Forelimb muscle (tissue), 1 donor: Measurements from ENCODE around the gene CD40. TPM values are rescaled to one million over a fixed set of nuclear protein-coding genes. Genes with fewer than 3 reads are reported as not detected.
"Not testable (repeated sequence)": the region's sequence is repeated elsewhere in the genome, so short reads cannot be mapped to it uniquely, and the experiment has no call there.

ENCODE experiments used
- DNase-seq: peaks from one replicate; pipeline ENCODE4 v3.0.0-alpha.2; 2013; ENCODE audit warnings: low read depth
- polyA plus RNA-seq: library from polyadenylated mRNA; unstranded; fragments of 120-200 nt; gene quantifications from one replicate; pipeline ENCODE4 v1.2.1, GENCODE V29; 2013; ENCODE audit not compliant: insufficient read length

CD40 gene
- polyA plus RNA-seq: 7.4 TPM

DNA sequence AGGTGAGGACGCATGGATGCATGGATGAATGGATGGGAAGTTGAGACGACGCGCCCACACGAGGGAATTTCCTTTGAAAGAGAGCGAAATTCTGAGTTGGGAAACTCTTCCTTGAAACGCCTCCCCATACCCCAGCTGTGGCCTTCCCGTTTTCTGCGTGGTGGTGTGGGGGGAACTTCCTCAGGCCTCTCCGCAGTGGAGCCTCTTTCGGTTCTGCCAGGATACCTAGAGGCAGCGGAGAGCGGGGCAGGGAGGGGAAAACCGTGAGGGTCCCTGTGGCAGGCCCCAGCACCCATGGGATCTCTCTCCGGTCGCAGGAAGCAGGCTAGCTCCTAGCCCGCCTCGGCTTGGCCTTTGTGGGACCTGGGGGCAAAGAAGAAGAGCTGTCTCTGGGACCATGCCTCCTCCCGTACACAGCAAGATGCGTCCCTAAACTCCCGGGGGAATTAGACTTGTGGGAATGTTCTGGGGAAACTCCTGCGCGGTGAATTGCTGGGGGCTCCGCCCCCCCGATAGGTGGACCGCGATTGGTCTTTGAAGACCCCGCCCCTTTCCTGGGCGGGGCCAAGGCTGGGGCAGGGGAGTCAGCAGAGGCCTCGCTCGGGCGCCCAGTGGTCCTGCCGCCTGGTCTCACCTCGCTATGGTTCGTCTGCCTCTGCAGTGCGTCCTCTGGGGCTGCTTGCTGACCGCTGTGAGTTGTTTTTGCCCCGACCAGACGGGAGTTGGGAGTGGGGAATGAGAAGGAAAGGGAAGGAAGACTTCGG is at the start of gene CD40:
Gene CD40 (plus strand): TSS at position 611 of the 764 bp plus-strand sequence. CDS start 30 bp downstream, at position 641.
- peak; percentile 13 for DNase-seq

DNA sequence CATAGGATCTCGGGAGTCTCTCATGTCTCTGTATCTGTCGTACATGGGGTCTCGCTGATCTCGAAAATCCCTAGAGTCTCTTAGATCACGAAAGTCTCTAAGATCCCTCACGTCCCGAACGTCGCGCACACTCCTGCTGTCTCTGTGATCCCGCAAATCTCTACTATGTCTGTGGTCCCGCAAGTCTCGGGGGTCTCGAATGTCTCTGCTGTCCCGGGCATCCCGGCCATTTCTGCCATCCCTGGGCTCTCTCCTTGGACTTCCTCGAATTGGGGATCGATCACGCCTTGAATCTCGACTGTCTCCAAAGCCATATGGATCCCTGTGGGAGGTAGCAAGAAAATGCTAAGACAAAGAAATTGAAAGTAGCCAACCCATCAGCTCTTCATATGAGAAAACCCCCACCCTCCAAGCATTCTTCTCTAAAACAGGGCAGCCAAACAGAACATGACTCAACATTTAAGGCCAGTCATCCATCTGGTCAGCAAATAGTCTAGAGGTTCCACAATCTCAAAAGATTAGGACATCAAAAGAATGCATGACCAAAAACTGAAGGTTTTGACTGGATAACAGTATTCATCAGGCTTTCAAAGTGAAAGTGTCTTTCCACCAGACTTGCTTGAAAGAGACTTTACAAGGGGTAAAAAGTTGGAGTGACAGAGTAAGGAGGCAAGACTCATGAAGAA is 47.8 kb upstream of the CD40 start:
- DNase-seq: no peak

DNA sequence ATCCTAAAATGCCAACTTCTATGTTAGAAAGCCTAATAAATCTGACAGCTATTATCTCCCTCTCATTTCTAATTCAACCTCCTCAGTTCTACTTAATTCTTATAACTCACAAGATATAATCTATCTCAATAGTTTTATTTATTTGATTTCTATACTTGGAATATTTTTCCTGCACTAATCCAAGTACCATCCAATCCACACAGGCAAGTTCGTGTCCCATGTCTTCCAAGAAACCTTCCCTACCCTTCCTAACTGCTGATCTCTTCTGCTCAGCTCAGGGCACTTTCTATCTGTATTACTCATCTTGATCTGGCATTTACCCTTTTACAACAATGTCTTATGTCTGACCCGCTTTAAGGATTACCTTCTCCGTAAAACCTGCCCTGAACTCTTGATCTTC is 46.5 kb upstream of the CD40 start:
- DNase-seq: no peak

DNA sequence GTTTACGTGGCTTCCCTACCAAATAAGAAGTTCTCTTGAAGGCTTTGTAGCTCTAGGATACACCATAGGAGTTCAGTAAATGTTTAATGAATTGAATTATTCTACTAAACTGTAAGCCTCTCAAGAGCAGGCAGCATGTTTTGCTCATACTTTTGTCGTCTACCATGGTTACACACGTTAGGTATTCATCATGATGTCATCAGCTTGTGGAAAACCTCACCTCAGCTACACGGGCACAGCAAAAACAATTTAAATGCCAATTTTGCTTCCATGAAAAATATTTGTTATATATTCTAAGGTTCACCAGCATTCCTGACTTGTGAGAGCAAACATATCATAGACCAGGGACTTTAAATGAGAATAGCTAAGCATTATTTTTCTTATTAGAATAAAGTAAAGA is 45.1 kb upstream of the CD40 start:
- no peak for DNase-seq

DNA sequence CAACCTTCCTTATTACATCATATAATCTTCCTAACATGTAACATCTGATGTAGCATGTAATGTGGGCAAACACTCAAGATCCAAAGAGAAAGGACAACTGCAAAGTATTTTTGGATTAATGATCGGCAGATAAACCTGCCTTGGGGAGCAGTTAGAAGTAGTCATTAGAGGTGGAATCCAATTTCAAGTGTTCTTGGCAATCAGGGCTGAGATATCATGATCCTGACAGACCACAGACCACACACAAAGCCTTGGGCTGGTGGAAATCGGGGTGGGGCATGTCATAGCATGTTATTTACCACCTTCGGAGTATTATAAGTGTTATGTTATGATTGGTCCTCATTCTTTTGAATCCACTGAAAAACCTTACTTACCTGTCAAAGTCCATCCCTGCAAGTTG is 44.7 kb upstream of the CD40 start:
- no peak for DNase-seq

DNA sequence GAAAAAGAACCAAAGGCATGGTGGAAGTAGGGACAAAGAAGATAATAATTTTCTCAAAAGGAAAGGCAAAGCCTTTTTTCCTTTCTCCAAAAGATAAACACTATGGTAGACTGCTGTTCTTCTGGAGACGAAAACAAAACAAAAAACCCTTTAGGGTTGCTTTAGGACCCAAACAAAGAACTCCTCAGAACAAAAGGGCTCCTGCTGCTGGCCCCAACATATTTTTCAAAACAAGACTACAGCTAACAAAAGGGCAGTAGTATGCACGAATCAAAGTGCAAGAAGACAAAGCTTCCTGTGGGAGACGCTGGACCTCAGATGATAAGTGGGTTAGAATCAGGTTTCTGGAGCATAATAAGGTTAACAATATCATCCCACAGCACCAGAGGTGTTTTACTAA is 44.1 kb upstream of the CD40 start:
- DNase-seq: no peak

DNA sequence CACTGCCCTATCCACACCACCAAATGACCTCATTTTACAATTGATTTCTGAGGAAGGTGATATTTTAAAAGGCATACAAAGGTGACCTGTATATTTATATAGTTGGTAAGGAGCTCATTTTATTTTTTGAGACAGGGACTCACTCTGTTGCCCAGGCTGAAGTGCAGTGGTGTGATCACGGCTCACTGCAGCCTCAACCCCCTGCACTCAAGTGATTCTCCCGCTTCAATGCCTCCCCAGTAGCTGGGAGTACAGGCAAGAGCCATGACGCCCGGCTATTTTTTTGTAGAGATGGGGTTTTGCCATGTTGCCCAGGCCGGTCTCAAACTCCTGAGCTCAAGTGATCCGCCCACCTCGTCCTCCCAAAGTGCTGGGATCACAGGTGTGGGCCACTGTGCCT is 41.3 kb upstream of the CD40 start:
- no peak for DNase-seq

DNA sequence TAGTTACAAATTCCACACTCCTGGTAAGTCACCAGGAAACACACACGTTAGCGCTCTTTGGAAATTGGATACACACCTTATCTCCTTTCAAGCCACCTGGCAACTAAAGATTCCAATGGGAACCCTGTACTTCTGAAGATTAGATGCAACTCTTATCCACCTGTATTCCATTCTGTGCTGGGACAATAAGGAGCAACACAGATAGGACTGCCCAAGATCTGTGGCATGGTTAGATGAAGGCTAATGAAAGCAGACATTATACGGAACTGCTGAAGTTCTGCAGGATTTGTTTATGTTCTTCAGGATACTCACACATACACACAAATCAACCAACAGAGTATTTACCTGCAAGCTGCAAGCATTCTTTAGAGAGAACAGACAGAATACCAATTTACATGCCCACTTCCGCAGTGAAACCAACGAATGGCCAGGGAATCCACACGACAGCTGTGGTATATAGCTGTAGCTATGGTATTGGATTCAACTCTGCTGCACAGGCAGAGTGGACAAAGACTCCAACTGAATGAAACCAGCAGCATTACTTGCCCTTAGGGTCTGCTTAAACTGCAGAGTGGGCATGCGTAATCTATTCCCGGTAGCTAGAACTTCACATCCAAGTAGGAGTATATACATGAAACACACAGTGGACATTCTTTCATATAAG is 40.3 kb upstream of the CD40 start:
- no peak for DNase-seq

DNA sequence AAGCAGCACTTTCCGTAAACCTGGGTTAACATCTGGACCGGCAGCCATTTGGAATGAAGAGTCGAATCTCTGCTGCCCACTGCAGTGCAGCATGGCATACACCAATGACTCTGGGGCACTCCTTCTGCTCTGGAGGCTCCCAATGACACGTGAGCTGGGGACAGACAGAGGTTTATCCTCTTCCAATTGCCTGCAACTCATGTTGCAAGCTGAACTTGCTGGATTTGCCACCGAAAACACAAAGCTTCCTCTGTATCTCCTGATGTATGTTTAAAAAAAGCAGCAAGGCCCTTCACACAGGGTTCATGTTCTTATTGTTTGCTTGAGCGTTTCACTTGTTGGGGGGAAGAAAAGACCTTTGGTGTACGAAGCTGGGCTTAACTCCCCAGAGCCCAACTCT is 39.2 kb upstream of the CD40 start:
- no peak for DNase-seq

DNA sequence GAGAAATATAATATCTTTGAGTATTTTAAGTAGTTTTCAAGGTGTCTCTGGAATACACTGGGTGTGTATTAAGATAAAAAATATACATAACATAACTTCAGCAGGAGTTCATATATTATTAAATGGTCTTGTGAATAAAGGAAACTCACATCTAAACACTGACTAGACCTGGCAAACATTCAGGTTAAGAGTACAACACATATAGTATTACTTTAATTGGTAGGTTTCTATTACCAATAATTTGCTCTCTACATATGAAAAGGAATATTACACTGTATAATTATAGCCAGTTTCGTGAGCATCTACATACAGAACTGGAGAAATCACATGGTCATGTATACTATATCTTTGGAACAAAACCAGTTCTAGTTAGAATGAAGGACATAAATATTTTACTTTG is 37.0 kb upstream of the CD40 start:
- DNase-seq: no peak

DNA sequence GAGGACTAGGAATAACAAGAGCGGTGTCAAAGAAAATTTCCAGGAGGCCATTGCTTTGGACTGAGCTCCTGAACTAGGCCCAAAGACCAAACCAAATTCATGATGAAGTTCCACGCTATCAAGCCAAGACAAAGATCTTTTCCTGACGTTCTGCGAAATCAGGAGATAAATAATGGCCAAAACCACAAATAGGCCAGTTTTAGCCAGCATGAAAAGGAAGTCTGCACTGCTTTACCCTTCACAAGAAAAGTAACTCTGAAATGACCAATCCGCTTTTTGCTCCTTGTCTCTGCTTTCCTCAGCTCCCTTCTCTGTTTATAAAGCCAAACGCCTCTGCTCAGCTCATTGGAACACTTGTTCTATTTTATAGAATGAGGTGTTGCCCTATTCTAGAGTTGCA is 35.0 kb upstream of the CD40 start:
- DNase-seq: no peak

DNA sequence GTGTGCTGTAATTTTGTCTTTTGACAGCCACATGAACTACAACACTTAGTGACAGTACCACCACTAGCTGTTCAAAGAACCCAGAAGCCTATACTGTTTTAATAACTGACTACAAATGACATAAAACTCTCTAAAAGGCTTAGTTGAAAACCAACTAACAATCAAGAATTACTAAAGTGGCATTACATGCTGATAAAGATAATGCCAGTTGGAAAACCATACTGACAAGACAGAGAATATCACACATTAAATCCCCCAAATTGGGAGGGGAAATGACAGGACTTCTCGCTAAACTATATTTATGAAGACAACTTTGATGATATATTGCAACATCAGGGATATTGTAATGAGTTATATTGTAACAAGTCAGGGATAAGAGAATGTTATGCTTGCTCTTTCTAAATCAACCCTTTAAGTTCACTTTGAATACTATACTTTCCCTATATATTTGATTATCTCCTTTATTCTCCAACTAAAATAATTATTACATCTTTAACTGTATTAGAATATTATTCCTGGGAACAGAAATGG is 34.5 kb upstream of the CD40 start:
- DNase-seq: no peak

DNA sequence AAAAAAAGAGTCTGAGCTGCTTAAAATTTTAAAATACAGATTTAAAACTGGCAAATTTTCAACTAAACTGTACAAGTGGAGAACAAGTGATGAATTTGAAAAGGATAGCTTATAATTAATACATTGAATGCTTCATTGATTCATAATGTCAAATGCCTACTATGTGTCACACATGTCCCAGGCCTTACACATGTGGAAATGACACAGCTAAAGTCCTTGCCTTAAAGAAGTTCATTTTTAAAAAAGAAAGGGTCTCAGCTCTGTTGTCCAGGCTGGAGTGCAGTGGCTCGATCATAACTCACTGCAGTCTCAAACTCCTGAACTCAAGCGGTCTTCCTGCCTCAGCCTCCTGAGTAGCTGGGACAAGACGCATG is 33.3 kb upstream of the CD40 start:
- no peak for DNase-seq

DNA sequence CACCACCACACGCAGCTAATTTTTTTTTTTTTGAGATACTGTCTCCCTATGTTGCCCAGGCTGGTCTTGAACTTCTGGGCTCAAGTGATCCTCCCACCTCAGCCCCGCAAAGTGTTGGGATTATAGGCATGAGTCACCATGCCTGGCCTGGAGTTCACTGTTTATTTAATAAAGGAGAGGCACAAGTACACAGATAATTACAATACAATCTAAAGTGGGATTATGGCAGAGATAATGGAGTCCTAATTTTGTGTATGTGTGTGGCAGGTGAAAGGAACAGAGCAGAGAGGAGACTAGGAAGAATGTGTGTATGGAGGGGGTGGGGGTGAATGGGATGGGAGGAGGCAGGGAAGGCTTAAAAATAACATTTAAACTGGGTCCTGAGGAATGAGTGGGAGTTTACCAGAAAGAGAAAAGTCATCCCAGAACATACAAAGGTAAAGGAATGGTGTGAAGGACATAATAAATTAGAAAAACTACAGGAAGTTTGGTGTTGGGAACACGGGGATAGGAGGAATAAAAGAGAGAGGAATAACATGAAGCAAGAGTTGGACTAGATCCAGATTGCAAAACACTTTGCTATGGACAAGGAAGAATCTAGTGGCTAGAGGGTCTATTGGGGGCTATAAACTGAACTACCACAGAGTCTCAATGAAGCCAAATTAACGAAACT is 32.8 kb upstream of the CD40 start:
- no peak for DNase-seq

DNA sequence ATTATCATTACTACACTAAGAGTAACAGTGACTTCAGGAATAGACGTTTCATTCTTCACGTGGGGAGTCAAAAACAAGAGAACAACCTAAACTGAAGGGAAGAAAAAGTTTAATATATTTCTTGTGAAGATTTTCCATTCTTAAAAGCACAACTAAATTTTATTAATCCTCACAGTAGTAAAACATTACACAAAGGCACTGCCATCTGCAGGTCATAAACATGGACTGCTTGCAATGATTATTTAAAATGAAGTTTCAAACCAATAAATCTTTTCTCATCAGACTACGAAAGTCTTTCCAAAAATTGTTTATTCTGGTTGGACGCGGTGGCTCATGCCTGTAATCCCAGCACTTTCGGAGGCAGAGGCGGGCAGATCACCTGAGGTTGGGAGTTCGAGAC is 31.0 kb upstream of the CD40 start:
- DNase-seq: no peak

DNA sequence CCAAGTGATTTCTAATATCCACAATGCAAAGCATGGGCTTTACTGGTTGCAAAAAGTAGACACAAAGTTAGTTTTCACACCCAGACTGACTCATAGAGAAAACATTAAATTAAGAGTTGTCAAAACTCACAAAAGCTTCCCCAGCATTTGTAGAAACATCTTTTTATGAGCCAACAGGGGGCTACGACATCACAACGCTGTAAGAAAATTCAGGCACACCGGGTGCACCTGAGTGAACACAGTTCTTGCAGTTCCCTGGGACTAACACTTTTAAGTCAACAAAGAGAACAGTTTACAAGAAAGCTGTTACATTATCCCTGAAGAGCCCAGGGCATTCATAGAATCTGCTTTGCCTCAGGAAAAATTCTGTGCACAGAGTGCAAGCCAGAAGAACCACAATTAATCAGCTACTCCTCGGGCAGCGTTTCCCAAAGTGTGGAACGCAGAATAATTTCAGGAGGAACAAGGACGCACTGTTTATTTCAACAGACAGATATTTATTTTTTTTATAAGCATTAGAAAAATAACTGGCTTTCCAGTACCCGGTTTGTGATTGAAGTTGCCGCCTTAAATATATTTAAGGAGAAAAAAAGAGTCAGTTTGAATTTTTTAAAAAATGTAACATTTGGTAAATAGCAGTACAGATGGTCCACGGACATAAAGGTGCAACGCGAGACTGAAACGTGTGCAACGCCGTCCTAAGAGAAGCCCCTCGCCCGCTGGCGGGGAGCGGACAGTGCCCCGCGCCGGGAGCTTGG is 29.5 kb upstream of the CD40 start:
- DNase-seq: no peak

DNA sequence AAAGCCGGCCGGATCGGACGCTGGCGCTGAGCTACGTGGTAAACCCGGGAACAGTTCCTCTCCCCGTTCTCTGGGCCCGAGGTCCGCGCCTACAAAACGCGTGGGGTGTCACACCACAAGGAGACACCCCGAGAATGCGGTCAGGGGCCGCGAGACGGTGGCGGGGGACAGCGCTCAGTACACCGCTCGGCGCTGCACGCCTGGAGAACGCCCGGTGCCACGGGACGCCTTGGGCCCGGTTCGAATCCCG is 29.0 kb upstream of the CD40 start:
- DNase-seq: no peak

DNA sequence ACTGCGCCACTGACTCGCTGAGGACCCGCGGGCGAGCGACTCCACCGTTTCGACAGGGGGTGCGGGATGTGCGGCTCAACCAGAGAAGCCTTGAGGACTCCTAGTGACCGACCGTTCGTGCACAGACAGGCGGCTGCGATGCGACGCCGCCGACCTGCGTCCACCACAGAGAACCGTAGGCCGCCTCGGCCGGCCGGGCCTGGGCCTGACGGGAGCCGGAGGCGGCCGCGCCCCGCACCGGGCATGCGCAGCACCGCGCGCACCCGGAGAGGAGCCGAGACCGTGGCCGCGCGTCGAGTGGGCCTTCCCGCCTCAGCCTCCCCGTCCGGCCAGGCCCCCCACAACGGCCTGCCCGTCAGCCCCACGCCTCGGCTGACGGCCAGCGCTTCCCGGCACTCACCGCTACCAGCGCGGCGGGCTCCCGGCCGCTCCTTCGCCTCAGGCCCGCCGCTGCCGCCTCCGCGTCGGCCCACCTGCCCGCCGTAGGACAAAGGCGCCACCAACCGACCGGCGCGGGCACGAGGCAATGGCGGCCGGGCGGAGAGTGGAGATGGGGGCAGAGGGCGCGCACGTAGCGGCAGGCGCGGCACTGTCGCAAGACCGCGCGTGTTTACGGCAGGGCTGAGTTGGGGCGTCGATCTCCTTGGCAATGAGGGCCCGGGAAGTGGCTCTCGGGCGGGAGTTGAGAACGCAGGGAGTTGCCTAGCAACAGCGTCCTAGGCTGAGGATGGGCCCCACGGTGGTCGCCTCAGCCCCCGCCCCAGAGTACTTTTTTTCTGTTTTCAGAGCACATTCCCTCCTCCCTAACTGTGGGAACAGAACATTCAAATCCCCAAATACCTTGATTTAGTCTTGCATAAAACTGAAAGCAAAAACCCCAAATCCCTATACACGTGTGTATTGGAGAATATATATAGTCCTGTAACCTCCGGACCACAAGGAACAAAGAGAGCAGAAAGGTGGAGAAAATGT is 28.4 kb upstream of the CD40 start, which contains the start of gene NCOA5:
Gene NCOA5 (minus strand): TSS at position 546 of the 972 bp plus-strand sequence. CDS start 10,538 bp downstream, outside the sequence.
- DNase-seq: peak; percentile 80

DNA sequence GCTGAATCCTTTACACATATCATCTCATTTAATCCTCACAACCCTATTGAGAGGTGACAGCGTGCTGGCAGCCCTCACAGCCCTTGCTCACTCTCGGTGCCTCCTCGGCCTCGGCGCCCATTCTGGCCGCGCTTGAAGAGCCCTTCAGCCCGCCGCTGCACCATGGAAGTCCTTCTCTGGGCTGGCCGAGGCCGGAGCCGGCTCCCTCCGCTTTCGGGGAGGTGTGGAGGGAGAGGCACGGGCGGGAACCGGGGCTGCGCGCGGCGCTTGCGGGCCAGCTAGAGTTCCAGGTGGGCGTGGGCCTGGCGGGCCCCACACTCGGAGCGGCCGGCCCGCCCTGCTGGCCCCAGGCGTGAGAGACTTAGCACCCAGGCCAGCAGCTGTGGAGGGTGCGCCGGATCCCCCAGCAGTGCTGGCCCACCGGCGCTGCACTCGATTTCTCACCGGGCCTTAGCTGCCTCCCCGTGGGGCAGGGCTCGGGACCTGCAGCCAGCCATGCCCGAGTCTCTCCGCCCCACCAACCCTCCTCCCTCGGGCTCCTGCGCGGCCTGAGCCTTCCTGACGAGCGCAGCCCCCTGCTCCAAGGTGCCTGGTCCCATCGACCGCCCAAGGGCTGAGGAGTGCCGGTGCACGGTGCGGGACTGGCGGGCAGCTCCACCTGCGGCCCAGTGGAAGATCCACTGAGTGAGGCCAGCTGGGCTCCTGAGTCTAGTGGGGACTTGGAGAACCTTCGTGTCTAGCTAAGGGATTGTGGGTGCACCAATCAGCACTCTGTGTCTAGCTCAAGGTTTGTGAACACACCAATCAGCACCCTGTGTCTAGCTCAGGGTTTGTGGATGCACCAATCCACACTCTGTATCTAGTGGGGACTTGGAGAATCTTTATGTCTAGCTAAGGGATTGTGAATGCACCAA is 26.2 kb upstream of the CD40 start:
- DNase-seq: not testable (repeated sequence)
